WTC11 (cell line): ENCODE results near the gene DNAL4. TPM values are rescaled to one million over a fixed set of nuclear protein-coding genes. Genes with fewer than 3 reads are reported as not detected.

Experiments
- ATAC-seq: fragments of 200-7000 bp; cut with Tn5 transposase; 2 replicates; pipeline ENCODE4 v1.10.0; 2021; ENCODE audit warnings: mild to moderate bottlenecking, moderate library complexity
- CTCF ChIA-PET: fragments of 300-600 bp; sonication (Branson Sonifier 250); formaldehyde crosslinking; loops from one replicate; lab custom pipeline; 2021; ENCODE audit warnings: antibody characterized with exemption; lab: Charles Lee
- POLR2A ChIA-PET: fragments of 350-600 bp; sonication (Branson Sonifier 250); formaldehyde crosslinking; loops from one replicate; lab custom pipeline; 2021; ENCODE audit warnings: antibody characterized with exemption; lab: Charles Lee
- DNase-seq: peaks from one replicate; pipeline ENCODE4 v3.0.0; 2021; ENCODE audit warnings: low spot score
- H3K27ac Mint-ChIP-seq: 2 replicates; pipeline ENCODE4 v1.8.0; 2021; ENCODE audit warnings: mixed read lengths
- H3K27me3 Mint-ChIP-seq: 2 replicates; pipeline ENCODE4 v1.8.0; 2021; ENCODE audit warnings: low read depth, mild to moderate bottlenecking, moderate library complexity, mixed read lengths
- H3K36me3 Mint-ChIP-seq: 2 replicates; pipeline ENCODE4 v1.8.0; 2021; ENCODE audit warnings: mixed read lengths
- H3K4me1 Mint-ChIP-seq: 2 replicates; pipeline ENCODE4 v1.8.0; 2022; ENCODE audit warnings: mixed read lengths
- H3K4me3 Mint-ChIP-seq: 2 replicates; pipeline ENCODE4 v1.8.0; 2021; ENCODE audit warnings: mild to moderate bottlenecking, moderate library complexity, mixed read lengths
- H3K9me3 Mint-ChIP-seq: 2 replicates; pipeline ENCODE4 v1.8.0; 2021; ENCODE audit warnings: mixed read lengths
- ATF1 ChIP-seq: sonication (generic); formaldehyde crosslinking; IDR thresholded peaks from 2 replicates; pipeline ENCODE4 v1.8.1; 2023; ENCODE audit warnings: mild to moderate bottlenecking, moderate library complexity, missing genetic modification reagents
- ELF4 ChIP-seq: sonication (generic); formaldehyde crosslinking; IDR thresholded peaks from 2 replicates; pipeline ENCODE4 v1.8.1; 2022; ENCODE audit warnings: low read depth, mild to moderate bottlenecking, moderate library complexity, missing genetic modification reagents
- FOXP1 ChIP-seq: sonication (generic); formaldehyde crosslinking; IDR thresholded peaks from 2 replicates; pipeline ENCODE4 v1.8.0; 2022; ENCODE audit warnings: missing genetic modification reagents, mild to moderate bottlenecking, moderate library complexity, borderline replicate concordance
- GABPB1 ChIP-seq: sonication (generic); formaldehyde crosslinking; IDR thresholded peaks from 2 replicates; pipeline ENCODE4 v1.8.1; 2023; ENCODE audit warnings: mild to moderate bottlenecking, missing genetic modification reagents
- OVOL2 ChIP-seq: fragments of 250-450 bp; sonication (Bioruptor Pico); IDR thresholded peaks from 2 replicates; pipeline ENCODE4 v1.9.0; 2021; ENCODE audit warnings: mild to moderate bottlenecking, borderline replicate concordance
- PRRX2 ChIP-seq: fragments of 250-450 bp; sonication (Bioruptor Pico); IDR thresholded peaks from 2 replicates; pipeline ENCODE4 v1.8.0; 2021; ENCODE audit warnings: mild to moderate bottlenecking
- TEAD1 ChIP-seq: sonication (generic); formaldehyde crosslinking; IDR thresholded peaks from 2 replicates; pipeline ENCODE4 v1.8.0; 2022; ENCODE audit warnings: mild to moderate bottlenecking, missing genetic modification reagents
- ZNF263 ChIP-seq: sonication (generic); formaldehyde crosslinking; IDR thresholded peaks from 2 replicates; pipeline ENCODE4 v1.8.1; 2022; ENCODE audit warnings: low read depth, mild to moderate bottlenecking, moderate library complexity, missing genetic modification reagents
- ZNF396 ChIP-seq: fragments of 250-450 bp; sonication (Bioruptor Pico); IDR thresholded peaks from 2 replicates; pipeline ENCODE4 v1.8.0; 2021; ENCODE audit warnings: mild to moderate bottlenecking, moderate library complexity, borderline replicate concordance
- total RNA-seq: library from RNA; stranded (reverse); gene quantifications from 3 replicates; pipeline ENCODE4 v1.2.3, GENCODE V29; 2021
- TF ChIP-seq, protein P1 (sequence below): sonication (generic); formaldehyde crosslinking; IDR thresholded peaks from 2 replicates; pipeline ENCODE4 v1.8.0; 2022; ENCODE audit warnings: mild to moderate bottlenecking, missing genetic modification reagents
- TF ChIP-seq, protein P2 (sequence below): sonication (generic); formaldehyde crosslinking; IDR thresholded peaks from 2 replicates; pipeline ENCODE4 v1.8.1; 2023; ENCODE audit warnings: mild to moderate bottlenecking, missing genetic modification reagents
- TF ChIP-seq, protein P3 (sequence below): sonication (generic); formaldehyde crosslinking; IDR thresholded peaks from 2 replicates; pipeline ENCODE4 v1.8.0; 2023; ENCODE audit warnings: mild to moderate bottlenecking, missing genetic modification reagents
- TF ChIP-seq, protein P4 (sequence below): sonication (generic); formaldehyde crosslinking; IDR thresholded peaks from 2 replicates; pipeline ENCODE4 v1.8.0; 2022; ENCODE audit warnings: mild to moderate bottlenecking, missing genetic modification reagents
- TF ChIP-seq, protein P5 (sequence below): sonication (generic); formaldehyde crosslinking; IDR thresholded peaks from 2 replicates; pipeline ENCODE4 v1.8.0; 2022; ENCODE audit warnings: missing genetic modification reagents
- TF ChIP-seq, protein P6 (sequence below): sonication (generic); formaldehyde crosslinking; IDR thresholded peaks from 2 replicates; pipeline ENCODE4 v1.8.1; 2022; ENCODE audit warnings: mild to moderate bottlenecking, moderate library complexity, missing genetic modification reagents
- TF ChIP-seq, protein P7 (sequence below): sonication (generic); formaldehyde crosslinking; IDR thresholded peaks from 2 replicates; pipeline ENCODE4 v1.8.1; 2023; ENCODE audit warnings: mild to moderate bottlenecking, missing genetic modification reagents, borderline replicate concordance

Gene DNAL4
- total RNA-seq, 1 experiment from 2014 or later = 11.8 TPM

DNA sequence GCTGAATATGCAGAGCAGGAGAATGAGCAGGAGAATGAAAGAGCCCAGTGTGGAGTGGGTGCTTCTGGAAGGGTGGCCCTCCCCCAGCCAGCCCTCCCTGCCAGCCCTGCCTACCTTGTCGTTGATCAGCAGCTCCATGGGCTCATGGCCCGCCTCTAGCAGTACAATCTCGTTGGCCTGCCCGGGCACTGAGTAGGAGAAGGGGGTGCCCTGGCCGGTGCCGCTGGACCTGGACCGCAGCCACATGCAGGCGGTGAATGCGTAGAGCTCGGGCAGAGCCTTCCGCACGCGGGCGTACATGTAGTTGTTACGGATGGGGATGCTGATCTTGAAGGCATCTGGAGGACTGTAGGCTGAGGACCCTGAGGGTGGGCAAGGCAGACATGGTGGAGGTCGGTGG lies 32.4 kb upstream of the DNAL4 start:
- DNase-seq (no peak), ATAC-seq (no peak)
- H3K36me3 Mint-ChIP-seq = no peaks in the 10 kb centered on the region
- TF ChIP-seq OVOL2 (no peak), ZNF396 (CRISPR knock-in tag) (no peak), ATF1 (CRISPR knock-in tag) (no peak), TEAD1 (no peak), ZNF263 (CRISPR knock-in tag) (no peak), FOXP1 (CRISPR knock-in tag) (no peak), GABPB1 (CRISPR knock-in tag) (no peak), PRRX2 (CRISPR knock-in tag) (no peak), ELF4 (no peak)
- TF ChIP-seq, protein P1, sequence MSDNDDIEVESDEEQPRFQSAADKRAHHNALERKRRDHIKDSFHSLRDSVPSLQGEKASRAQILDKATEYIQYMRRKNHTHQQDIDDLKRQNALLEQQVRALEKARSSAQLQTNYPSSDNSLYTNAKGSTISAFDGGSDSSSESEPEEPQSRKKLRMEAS (CRISPR knock-in tag) = no peak
- TF ChIP-seq, protein P2, sequence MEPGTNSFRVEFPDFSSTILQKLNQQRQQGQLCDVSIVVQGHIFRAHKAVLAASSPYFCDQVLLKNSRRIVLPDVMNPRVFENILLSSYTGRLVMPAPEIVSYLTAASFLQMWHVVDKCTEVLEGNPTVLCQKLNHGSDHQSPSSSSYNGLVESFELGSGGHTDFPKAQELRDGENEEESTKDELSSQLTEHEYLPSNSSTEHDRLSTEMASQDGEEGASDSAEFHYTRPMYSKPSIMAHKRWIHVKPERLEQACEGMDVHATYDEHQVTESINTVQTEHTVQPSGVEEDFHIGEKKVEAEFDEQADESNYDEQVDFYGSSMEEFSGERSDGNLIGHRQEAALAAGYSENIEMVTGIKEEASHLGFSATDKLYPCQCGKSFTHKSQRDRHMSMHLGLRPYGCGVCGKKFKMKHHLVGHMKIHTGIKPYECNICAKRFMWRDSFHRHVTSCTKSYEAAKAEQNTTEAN (CRISPR knock-in tag) = no peak
- TF ChIP-seq, protein P3, sequence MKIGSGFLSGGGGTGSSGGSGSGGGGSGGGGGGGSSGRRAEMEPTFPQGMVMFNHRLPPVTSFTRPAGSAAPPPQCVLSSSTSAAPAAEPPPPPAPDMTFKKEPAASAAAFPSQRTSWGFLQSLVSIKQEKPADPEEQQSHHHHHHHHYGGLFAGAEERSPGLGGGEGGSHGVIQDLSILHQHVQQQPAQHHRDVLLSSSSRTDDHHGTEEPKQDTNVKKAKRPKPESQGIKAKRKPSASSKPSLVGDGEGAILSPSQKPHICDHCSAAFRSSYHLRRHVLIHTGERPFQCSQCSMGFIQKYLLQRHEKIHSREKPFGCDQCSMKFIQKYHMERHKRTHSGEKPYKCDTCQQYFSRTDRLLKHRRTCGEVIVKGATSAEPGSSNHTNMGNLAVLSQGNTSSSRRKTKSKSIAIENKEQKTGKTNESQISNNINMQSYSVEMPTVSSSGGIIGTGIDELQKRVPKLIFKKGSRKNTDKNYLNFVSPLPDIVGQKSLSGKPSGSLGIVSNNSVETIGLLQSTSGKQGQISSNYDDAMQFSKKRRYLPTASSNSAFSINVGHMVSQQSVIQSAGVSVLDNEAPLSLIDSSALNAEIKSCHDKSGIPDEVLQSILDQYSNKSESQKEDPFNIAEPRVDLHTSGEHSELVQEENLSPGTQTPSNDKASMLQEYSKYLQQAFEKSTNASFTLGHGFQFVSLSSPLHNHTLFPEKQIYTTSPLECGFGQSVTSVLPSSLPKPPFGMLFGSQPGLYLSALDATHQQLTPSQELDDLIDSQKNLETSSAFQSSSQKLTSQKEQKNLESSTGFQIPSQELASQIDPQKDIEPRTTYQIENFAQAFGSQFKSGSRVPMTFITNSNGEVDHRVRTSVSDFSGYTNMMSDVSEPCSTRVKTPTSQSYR (CRISPR knock-in tag) = no peak
- TF ChIP-seq, protein P4, sequence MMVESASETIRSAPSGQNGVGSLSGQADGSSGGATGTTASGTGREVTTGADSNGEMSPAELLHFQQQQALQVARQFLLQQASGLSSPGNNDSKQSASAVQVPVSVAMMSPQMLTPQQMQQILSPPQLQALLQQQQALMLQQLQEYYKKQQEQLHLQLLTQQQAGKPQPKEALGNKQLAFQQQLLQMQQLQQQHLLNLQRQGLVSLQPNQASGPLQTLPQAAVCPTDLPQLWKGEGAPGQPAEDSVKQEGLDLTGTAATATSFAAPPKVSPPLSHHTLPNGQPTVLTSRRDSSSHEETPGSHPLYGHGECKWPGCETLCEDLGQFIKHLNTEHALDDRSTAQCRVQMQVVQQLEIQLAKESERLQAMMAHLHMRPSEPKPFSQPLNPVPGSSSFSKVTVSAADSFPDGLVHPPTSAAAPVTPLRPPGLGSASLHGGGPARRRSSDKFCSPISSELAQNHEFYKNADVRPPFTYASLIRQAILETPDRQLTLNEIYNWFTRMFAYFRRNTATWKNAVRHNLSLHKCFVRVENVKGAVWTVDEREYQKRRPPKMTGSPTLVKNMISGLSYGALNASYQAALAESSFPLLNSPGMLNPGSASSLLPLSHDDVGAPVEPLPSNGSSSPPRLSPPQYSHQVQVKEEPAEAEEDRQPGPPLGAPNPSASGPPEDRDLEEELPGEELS = no peak
- TF ChIP-seq, protein P5, sequence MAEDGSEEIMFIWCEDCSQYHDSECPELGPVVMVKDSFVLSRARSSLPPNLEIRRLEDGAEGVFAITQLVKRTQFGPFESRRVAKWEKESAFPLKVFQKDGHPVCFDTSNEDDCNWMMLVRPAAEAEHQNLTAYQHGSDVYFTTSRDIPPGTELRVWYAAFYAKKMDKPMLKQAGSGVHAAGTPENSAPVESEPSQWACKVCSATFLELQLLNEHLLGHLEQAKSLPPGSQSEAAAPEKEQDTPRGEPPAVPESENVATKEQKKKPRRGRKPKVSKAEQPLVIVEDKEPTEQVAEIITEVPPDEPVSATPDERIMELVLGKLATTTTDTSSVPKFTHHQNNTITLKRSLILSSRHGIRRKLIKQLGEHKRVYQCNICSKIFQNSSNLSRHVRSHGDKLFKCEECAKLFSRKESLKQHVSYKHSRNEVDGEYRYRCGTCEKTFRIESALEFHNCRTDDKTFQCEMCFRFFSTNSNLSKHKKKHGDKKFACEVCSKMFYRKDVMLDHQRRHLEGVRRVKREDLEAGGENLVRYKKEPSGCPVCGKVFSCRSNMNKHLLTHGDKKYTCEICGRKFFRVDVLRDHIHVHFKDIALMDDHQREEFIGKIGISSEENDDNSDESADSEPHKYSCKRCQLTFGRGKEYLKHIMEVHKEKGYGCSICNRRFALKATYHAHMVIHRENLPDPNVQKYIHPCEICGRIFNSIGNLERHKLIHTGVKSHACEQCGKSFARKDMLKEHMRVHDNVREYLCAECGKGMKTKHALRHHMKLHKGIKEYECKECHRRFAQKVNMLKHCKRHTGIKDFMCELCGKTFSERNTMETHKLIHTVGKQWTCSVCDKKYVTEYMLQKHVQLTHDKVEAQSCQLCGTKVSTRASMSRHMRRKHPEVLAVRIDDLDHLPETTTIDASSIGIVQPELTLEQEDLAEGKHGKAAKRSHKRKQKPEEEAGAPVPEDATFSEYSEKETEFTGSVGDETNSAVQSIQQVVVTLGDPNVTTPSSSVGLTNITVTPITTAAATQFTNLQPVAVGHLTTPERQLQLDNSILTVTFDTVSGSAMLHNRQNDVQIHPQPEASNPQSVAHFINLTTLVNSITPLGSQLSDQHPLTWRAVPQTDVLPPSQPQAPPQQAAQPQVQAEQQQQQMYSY (CRISPR knock-in tag) = no peak
- TF ChIP-seq, protein P6, sequence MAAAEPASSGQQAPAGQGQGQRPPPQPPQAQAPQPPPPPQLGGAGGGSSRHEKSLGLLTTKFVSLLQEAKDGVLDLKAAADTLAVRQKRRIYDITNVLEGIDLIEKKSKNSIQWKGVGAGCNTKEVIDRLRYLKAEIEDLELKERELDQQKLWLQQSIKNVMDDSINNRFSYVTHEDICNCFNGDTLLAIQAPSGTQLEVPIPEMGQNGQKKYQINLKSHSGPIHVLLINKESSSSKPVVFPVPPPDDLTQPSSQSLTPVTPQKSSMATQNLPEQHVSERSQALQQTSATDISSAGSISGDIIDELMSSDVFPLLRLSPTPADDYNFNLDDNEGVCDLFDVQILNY (CRISPR knock-in tag) = no peak
- TF ChIP-seq, protein P7, sequence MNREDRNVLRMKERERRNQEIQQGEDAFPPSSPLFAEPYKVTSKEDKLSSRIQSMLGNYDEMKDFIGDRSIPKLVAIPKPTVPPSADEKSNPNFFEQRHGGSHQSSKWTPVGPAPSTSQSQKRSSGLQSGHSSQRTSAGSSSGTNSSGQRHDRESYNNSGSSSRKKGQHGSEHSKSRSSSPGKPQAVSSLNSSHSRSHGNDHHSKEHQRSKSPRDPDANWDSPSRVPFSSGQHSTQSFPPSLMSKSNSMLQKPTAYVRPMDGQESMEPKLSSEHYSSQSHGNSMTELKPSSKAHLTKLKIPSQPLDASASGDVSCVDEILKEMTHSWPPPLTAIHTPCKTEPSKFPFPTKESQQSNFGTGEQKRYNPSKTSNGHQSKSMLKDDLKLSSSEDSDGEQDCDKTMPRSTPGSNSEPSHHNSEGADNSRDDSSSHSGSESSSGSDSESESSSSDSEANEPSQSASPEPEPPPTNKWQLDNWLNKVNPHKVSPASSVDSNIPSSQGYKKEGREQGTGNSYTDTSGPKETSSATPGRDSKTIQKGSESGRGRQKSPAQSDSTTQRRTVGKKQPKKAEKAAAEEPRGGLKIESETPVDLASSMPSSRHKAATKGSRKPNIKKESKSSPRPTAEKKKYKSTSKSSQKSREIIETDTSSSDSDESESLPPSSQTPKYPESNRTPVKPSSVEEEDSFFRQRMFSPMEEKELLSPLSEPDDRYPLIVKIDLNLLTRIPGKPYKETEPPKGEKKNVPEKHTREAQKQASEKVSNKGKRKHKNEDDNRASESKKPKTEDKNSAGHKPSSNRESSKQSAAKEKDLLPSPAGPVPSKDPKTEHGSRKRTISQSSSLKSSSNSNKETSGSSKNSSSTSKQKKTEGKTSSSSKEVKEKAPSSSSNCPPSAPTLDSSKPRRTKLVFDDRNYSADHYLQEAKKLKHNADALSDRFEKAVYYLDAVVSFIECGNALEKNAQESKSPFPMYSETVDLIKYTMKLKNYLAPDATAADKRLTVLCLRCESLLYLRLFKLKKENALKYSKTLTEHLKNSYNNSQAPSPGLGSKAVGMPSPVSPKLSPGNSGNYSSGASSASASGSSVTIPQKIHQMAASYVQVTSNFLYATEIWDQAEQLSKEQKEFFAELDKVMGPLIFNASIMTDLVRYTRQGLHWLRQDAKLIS (CRISPR knock-in tag) = no peak
- TF ChIP-seq, all 79 proteins: peak for 0
- Mint-ChIP-seq H3K4me1 (peaks cover 3% of the 10 kb centered on the region; the same call in 1 of the 2 replicates), H3K4me3 (no peak overlapping the region), H3K9me3 (no peaks in the 10 kb centered on the region), H3K27ac (no peak overlapping the region), H3K27me3 (no peaks in the 10 kb centered on the region)
- POLR2A ChIA-PET = no interaction called here
- CTCF ChIA-PET = interaction anchor here (1.1 to 5.8 kb wide), 3 partner anchors 42 to 60 kb away, joined by 3 to 31 read pairs (median 9); no protein-coding TSS in a partner anchor
